Thymus (tissue), 11 donors: ENCODE data around the gene ZNF488. TPM values are rescaled to one million over a fixed set of nuclear protein-coding genes. Genes with fewer than 3 reads are reported as not detected.

ENCODE experiments used
- DNase-seq, 9 donors: peaks; one replicate each; pipeline ENCODE4 v3.0.0-alpha.2; 2013; ENCODE audit warnings: low spot score in 9 of 9, low read depth in 6 of 9, missing footprints in 1 of 9
- H3K27ac ChIP-seq, 2 donors: one replicate each; pipeline ENCODE4 v1.5.1; 2013; ENCODE audit warnings: control low read depth in 1 of 2, low read depth in 1 of 2, low read length in 1 of 2, mild to moderate bottlenecking in 1 of 2, moderate library complexity in 1 of 2
- H3K27me3 ChIP-seq, 2 donors: one replicate each; pipeline ENCODE4 v1.5.1; 2013; ENCODE audit warnings: low read length in 1 of 2; ENCODE audit not compliant: control insufficient read depth in 2 of 2, insufficient read depth in 1 of 2
- H3K36me3 ChIP-seq, 2 donors: one replicate each; pipeline ENCODE4 v1.5.1; 2013; ENCODE audit warnings: low read length in 1 of 2, mild to moderate bottlenecking in 1 of 2, moderate library complexity in 1 of 2; ENCODE audit not compliant: control insufficient read depth in 2 of 2, insufficient read depth in 2 of 2
- H3K4me1 ChIP-seq, 2 donors: one replicate each; pipeline ENCODE4 v1.5.1; 2013; ENCODE audit warnings: low read length in 2 of 2; ENCODE audit not compliant: control insufficient read depth in 2 of 2, insufficient read depth in 2 of 2
- H3K4me3 ChIP-seq, 2 donors: one replicate each; pipeline ENCODE4 v1.5.1; 2013; ENCODE audit warnings: low read length in 2 of 2, control low read depth in 1 of 2, mild to moderate bottlenecking in 1 of 2
- H3K9me3 ChIP-seq, 2 donors: one replicate each; pipeline ENCODE4 v1.5.1; 2013; ENCODE audit warnings: low read length in 1 of 2, mild to moderate bottlenecking in 1 of 2; ENCODE audit not compliant: control insufficient read depth in 2 of 2, insufficient read depth in 1 of 2
- WGBS: extraction: QIAGEN DNeasy Blood & Tissue Kit; methylation state at CpG from one replicate; pipeline ENCODE4 v1.1.7; 2013; 5-methylcytosine and 5-hydroxymethylcytosine counted together
- polyA plus RNA-seq: library from polyadenylated mRNA; stranded (reverse); fragments of 200-250 nt; gene quantifications from one replicate; pipeline ENCODE4 v1.2.3, GENCODE V29; 2013
- total RNA-seq: library from RNA; stranded (reverse); fragments of 120-200 nt; gene quantifications from one replicate; pipeline ENCODE4 v1.2.4, GENCODE V29; 2013
- donor health status: healthy.

The ZNF488 gene
- total and polyA plus RNA-seq, 2 donors: 0.23 to 0.24 TPM

- WGBS: 97% methylated on average over 22 of the region's 22 CpGs
- Histone ChIP-seq H3K4me3 (no peak overlapping the region), H3K36me3 (no peaks in the 10 kb centered on the region), H3K27ac (no peak overlapping the region), H3K4me1 (no peaks in the 10 kb centered on the region), H3K9me3 (no peaks in the 10 kb centered on the region), H3K27me3 (no peaks in the 10 kb centered on the region)
- no peak for DNase-seq
Observed at GRCh38 chr10:47349516-47349915, 34.6 kb downstream of the ZNF488 start.

- DNase-seq: no peak
- no peak overlapping the region for H3K27ac ChIP-seq
- WGBS: 95% methylated on average over 36 of the region's 36 CpGs
- H3K27me3 ChIP-seq: no peaks in the 10 kb centered on the region
- H3K4me1 ChIP-seq: no peaks in the 10 kb centered on the region
- no peak overlapping the region for H3K4me3 ChIP-seq
- H3K36me3 ChIP-seq: no peaks in the 10 kb centered on the region
- no peaks in the 10 kb centered on the region for H3K9me3 ChIP-seq
Observed at GRCh38 chr10:47348661-47349470, 35.2 kb downstream of the ZNF488 start.

GRCh38 chr10:47348138-47348651, 35.9 kb downstream of the ZNF488 start, which contains the start of gene RBP3:
RBP3 (plus strand) TSS chr10:47348363; CDS start chr10:47348485, 122 bp downstream.
- no peaks in the 10 kb centered on the region for H3K27me3 ChIP-seq
- no peaks in the 10 kb centered on the region for H3K4me1 ChIP-seq
- DNase-seq: no peak
- no peak within 1 kb of the TSS for H3K4me3 ChIP-seq
- no peaks in the 10 kb centered on the region for H3K36me3 ChIP-seq
- 96% methylated on average over 5 of the region's 5 CpGs for WGBS
- no peaks in the 10 kb centered on the region for H3K9me3 ChIP-seq
- no peak within 1 kb of the TSS for H3K27ac ChIP-seq

GRCh38 chr10:47347303-47347675, 36.8 kb downstream of the ZNF488 start:
- no peaks in the 10 kb centered on the region for H3K9me3 ChIP-seq
- whole genome bisulfite sequencing: 94% methylated on average over 4 of the region's 4 CpGs
- DNase-seq: no peak
- H3K27me3 ChIP-seq: no peaks in the 10 kb centered on the region
- no peaks in the 10 kb centered on the region for H3K4me1 ChIP-seq
- H3K27ac ChIP-seq: no peak overlapping the region
- no peaks in the 10 kb centered on the region for H3K36me3 ChIP-seq
- H3K4me3 ChIP-seq: no peak overlapping the region

- H3K36me3 ChIP-seq: no peaks in the 10 kb centered on the region
- no peaks in the 10 kb centered on the region for H3K27me3 ChIP-seq
- 93% methylated on average over 13 of the region's 13 CpGs for WGBS
- no peaks in the 10 kb centered on the region for H3K4me1 ChIP-seq
- H3K4me3 ChIP-seq: no peak overlapping the region
- no peak for DNase-seq
- H3K27ac ChIP-seq: no peak overlapping the region
- no peaks in the 10 kb centered on the region for H3K9me3 ChIP-seq
Observed at GRCh38 chr10:47346581-47347302, 37.4 kb downstream of the ZNF488 start.

GRCh38 chr10:47344996-47345870, 38.9 kb downstream of the ZNF488 start:
- no peaks in the 10 kb centered on the region for H3K4me1 ChIP-seq
- WGBS: 95% methylated on average over 13 of the region's 13 CpGs
- H3K4me3 ChIP-seq: no peak overlapping the region
- no peaks in the 10 kb centered on the region for H3K36me3 ChIP-seq
- H3K9me3 ChIP-seq: no peaks in the 10 kb centered on the region
- H3K27me3 ChIP-seq: peaks cover 0 to 3% of the 10 kb centered on the region in 2 donors
- H3K27ac ChIP-seq: no peak overlapping the region
- no peak for DNase-seq

GRCh38 chr10:47340608-47341170, 43.4 kb downstream of the ZNF488 start:
- DNase-seq: peak; percentile 23 to 77 (median 55)
- Histone ChIP-seq H3K27me3 (peaks cover 0 to 17% of the 10 kb centered on the region in 2 donors), H3K36me3 (no peaks in the 10 kb centered on the region), H3K9me3 (no peaks in the 10 kb centered on the region), H3K27ac (no peak overlapping the region), H3K4me3 (no peak overlapping the region), H3K4me1 (no peaks in the 10 kb centered on the region)
- 81% methylated on average over 5 of the region's 5 CpGs for WGBS

- no peaks in the 10 kb centered on the region for H3K9me3 ChIP-seq
- H3K4me1 ChIP-seq: no peaks in the 10 kb centered on the region
- H3K27me3 ChIP-seq: peaks cover 0 to 21% of the 10 kb centered on the region in 2 donors
- WGBS: 60% methylated on average over 15 of the region's 15 CpGs
- H3K36me3 ChIP-seq: no peaks in the 10 kb centered on the region
- no peak for DNase-seq
- no peak overlapping the region for H3K4me3 ChIP-seq
- no peak overlapping the region for H3K27ac ChIP-seq
Observed at GRCh38 chr10:47339759-47340607, 44.1 kb downstream of the ZNF488 start.
